ENCODE measurements around the gene RGL4. TPM values are rescaled to one million over a fixed set of nuclear protein-coding genes. Genes with fewer than 3 reads are reported as not detected.
A peak's percentile ranks its signal among the peaks of the same experiment; 100 is the strongest.
"Not testable (repeated sequence)": the region's sequence is repeated elsewhere in the genome, so short reads cannot be mapped to it uniquely, and the experiment has no call there.

The RGL4 gene
- total RNA-seq, 1 donor from 2014 or later = not detected

DNA sequence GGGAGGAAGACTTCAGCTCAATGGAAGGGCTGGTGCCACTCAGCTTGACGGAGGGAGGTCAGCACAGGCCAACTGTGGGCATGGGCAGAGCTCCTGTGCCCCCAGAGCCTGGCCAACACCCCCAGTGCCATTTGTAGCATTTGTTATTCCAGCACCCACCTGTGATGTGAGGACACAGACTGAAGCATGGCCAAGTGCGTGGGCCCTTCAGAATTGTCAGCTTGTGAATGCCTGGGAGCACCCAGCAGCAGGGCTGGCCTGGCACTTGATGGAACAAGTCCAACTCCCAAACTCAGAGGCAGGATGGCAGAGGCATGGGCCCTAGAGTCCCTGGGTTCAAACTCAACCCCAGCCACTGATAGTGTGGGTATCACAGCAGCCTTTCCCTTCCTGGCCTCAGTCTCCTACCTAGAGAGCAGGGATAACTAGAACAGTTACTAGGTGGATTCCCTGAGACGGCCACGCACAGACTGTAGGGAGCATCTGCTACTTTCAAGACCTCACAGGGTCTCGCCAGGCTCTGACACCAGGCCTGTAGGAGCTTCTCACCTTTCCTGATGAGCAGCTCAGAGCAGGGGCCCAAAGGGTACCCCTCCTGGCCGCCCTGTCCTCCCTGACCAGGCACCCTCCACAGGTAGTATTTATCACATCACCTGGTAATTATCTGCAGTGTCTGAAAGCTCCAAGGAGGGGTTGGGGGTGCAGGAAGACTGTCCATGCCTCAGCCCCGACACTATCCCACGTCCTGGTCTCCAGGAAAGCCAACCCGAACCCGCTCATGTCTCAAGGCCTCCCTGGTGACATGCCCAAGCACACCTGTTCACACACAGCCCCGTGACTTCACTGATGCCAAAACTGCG is 13.7 kb upstream of the RGL4 start:
- intact Hi-C loops (cut with DNase I); ATAC-seq: not testable (repeated sequence)
- DNase-seq (ENCODE audit: missing footprints) = peak; percentile 48

DNA sequence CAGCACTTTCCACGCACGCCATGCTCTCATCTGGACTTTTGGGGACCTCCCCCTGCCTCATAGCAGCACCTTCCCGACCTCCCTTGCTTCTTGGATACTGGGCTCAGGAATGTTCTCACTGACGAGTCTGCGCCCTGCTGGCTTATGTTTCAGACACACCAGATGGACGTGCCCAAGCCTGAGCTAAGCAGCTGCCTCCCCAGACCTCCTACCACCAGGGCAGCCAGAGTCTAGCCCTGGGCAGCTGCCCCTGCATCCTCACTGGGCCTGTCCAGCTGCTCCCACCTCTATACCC is 13.2 kb upstream of the RGL4 start:
- intact Hi-C loops (cut with DNase I) = no loop called here
- ATAC-seq (no peak), DNase-seq (ENCODE audit: missing footprints) (no peak)

GRCh38 chr22:23678133-23678532 is 12.7 kb upstream of the RGL4 start:
- intact Hi-C loops (cut with DNase I) = no loop called here
- no peak for ATAC-seq

DNA sequence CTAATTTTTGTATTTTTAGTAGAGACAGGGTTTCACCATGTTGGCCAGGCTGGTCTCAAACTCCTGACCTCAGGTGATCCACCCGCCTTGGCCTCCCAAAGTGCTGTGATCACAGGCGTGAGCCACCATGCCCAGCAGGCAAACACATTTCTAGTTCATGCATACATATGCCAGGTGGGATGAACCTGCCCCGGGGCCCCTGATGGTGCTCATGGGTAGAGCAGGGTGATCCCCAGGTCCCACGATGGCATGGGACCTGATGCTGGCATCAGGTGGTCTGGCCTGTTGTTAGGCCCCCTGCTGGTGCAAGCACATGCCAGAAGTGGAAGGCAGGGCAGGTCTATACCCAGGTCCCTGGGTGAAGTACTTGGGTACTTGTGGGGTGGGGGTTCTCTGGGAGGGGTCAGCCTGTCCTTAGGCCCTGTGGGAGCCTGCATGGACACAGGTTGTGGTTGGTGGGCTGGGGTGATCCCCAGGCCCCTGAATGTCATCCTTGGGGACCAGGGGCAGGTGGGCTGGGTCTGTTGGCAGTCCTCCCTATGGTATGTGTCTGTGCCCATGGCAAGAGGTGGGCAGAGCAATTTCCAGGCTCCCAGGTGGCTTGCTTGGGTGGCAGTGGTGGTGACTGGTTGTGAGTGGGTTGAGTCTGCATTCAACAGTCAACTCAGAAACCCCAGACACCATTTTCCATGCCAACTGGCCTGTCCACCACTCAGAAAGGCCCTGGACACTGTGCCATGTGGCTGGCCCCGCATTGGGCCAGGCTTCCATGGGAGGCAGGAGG is 9.6 kb upstream of the RGL4 start:
- intact Hi-C loops (cut with DNase I) = no loop called here
- DNase-seq (ENCODE audit: missing footprints) (peak; percentile 49), ATAC-seq (no peak)

More at GRCh38 chr22:23678133-23678532, 12.7 kb upstream of the RGL4 start:
- no peak for DNase-seq (ENCODE audit: missing footprints)

DNA sequence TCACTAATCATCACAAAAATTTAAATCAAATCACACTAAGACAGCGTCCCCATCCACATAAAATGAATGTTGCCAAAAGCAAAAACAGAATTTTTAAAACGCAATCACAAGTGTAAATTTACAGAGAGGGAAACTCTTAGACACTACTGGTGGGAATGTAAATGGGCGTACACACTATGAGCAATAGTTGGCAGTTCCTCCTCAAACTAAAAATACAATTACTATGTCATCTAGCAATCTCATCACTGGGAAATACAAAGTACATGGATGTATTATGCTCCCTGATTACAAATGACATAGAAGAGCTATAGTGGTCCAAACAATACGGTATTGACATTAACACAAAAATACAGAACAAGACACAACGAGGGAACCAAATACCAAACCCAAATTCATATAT is 8.7 kb upstream of the RGL4 start:
- intact Hi-C loops (cut with DNase I) = no loop called here

DNA sequence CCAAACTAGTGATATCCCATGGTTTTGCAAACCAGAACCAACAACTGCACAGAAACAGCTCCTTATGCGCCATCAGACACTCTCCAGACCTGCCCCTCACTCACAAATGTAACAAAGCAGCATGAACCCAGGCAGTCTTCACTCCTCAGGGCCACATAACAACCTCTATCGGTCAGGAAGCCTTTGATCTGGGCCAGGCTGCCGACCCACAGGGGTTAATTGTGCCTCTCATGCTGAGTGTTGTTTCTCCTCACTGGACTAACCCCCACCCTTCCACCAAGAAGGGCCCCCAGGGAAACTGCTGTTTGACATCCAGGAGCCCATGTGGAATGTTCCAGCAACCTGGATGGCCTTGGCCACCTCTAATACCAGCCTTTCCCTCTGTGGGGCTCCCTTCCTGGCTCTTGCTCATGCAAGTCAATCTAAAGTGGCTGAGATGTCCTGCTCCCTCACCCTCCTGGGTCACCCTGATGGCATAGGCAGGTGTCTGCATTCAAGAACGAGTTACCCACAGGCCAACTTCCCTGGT is 7.9 kb upstream of the RGL4 start:
- intact Hi-C loops (cut with DNase I) = no loop called here
- DNase-seq (ENCODE audit: missing footprints) = peak; percentile 13
- ATAC-seq = no peak

More for the DNA sequence above, 8.7 kb upstream of the RGL4 start:
- ATAC-seq (no peak), DNase-seq (ENCODE audit: missing footprints) (no peak)

DNA sequence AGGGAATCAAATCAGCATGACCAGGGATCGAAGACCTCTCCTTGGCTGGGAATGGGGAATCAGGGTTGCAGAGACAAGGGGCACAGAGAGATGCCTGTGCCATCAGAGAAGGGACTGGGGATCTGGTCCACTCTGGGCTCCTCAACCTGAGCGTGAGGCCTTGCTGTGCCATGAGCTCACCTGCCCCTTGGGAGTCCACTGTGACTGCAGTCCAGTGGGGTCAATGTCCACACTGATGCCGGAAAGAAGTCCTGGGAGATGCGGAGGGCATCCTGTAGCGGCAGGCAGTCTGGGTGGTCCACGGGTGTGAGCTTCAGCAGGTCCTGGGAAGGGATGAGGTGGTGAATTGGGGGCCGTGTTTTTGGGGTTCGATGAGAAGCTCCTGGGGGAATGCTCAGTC is 7.3 kb upstream of the RGL4 start:
- DNase-seq (ENCODE audit: missing footprints) = peak; percentile 5
- intact Hi-C loops (cut with DNase I) = no loop called here
- no peak for ATAC-seq

GRCh38 chr22:23684026-23684425 is 6.8 kb upstream of the RGL4 start:
- intact Hi-C loops (cut with DNase I) = no loop called here
- DNase-seq (ENCODE audit: missing footprints) (no peak), ATAC-seq (no peak)

DNA sequence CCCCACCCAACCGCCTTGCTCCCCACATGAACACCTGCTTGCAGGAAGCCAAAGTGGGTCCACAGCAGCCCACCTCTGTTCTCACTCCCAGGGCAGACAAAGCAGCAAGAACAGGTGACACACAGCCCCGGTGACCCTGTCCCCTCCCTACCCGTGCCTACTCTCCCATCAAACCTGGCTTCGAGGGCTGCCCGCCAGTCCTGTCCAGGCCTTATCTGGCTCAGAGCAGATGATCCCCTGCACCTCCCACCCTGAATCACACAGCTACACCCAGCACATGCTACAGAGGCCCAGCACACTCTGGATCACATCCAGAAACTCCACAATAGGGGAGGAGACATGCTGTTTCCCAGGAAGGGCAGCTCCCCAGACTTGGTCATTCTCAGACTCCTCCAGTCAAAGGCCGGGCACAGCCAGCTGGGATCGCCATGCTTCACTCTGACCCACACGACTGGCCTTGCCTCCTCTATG is 6.2 kb upstream of the RGL4 start:
- intact Hi-C loops (cut with DNase I) = no loop called here
- peak; percentile 20 for DNase-seq (ENCODE audit: missing footprints)
- no peak for ATAC-seq

GRCh38 chr22:23685205-23685784 is 5.5 kb upstream of the RGL4 start:
- peak; percentile 2 for DNase-seq (ENCODE audit: missing footprints)
- intact Hi-C loops (cut with DNase I) = no loop called here

GRCh38 chr22:23686416-23687024 is 4.3 kb upstream of the RGL4 start:
- ATAC-seq (peak; percentile 40), DNase-seq (ENCODE audit: missing footprints) (peak; percentile 0)
- intact Hi-C loops (cut with DNase I) = no loop called here

More at GRCh38 chr22:23685205-23685784, 5.5 kb upstream of the RGL4 start:
- ATAC-seq = peak; percentile 29

- intact Hi-C loops (cut with DNase I) = no loop called here
Measured at GRCh38 chr22:23688121-23688520, 2.7 kb upstream of the RGL4 start.

DNA sequence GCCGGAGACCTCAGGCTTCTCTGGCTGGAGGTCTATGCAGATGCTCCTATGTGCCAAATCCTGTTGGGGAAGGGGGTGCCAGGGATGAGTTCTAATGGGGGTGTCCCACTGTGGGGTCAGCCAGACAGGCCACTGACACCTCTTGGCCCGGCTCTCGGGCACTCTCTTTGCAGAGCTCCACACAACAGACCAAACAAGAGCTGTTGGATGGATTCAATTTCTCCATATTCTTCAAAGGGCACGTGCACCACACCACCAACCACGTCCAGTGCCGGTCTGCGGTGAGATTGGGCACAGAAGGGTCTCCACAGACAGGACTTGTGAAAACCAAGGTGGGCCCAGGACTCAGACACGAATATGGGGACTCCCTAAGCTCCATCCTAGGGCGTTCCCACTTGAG is 2.2 kb upstream of the RGL4 start:
- ATAC-seq (no peak), DNase-seq (ENCODE audit: missing footprints) (peak; percentile 45)
- intact Hi-C loops (cut with DNase I) = no loop called here

More at GRCh38 chr22:23688121-23688520, 2.7 kb upstream of the RGL4 start:
- ATAC-seq (no peak), DNase-seq (ENCODE audit: missing footprints) (peak; percentile 51)

- intact Hi-C loops (cut with DNase I) = no loop called here
- peak; percentile 33 for DNase-seq (ENCODE audit: missing footprints)
- ATAC-seq = no peak
Measured at GRCh38 chr22:23689414-23689813, 1.4 kb upstream of the RGL4 start.

DNA sequence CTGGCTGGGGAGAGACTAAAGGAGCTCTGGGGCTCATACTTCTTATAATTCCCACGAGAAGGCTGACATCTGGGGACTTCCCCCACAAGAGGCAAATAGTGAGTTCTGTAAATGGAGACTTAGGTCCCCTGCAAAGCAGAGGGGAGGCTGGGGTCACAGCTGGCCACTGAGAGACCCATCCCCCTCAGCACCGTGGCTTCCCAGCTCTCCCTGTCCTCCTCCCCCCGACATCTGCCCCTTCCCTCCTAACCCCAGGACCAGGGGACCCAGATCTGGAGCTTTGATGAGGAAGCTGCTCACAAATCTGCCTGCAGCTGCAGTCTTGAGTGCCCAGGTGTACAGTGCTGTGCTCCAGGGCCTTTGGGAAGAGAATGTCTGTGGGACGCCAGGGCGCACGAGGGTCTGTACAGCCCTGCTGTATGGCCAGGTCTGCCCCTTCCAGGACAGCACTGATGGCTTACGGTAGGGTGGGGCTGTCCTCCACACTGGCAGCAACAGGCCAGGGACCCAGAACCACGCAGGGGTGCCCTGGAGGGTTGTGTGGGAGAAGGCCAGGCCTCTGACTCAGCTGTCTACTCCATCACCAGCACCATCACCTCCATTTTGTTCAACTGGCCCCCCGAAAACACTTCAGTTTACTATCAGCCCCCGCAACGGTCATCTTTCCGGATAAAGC is 1.1 kb downstream of the RGL4 start:
- no peak for ATAC-seq
- DNase-seq (ENCODE audit: missing footprints) = peak; percentile 9
- intact Hi-C loops (cut with DNase I) = no loop called here

- ATAC-seq (no peak), DNase-seq (ENCODE audit: missing footprints) (peak; percentile 31)
- intact Hi-C loops (cut with DNase I) = no loop called here
Measured at GRCh38 chr22:23692598-23693291, 1.9 kb downstream of the RGL4 start.

DNA sequence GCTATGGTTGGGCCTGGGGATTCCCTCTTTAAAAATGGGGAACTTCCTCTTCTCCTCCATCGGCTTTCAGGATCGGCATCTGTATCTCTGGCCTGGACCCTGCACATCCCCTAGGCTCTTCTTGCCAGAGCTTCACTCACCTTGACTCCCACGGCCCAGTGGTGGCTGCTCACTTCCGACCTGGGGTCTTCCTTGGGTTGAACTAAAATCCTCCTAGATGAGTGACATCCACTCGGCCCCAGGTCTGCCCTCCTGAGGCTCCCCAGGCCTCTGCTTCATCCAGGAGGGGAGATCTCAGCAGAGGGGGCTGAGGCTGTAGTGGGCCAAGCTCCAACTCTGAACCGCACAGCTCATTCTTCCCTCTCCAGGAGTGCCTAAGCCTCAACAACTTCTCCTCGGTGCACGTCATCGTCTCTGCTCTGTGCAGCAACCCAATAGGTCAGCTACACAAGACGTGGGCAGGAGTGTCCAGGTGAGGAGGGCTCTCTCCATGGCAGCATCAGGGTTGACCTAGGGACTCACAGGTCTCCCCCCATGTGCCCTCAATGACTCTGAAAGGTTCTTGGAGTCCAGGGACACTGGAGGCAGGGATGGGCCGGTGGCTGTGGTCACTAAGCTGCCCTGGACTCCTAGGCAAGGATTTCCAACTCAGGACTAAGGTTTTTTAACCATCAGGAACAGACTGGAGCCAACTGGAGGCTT is 3.3 kb downstream of the RGL4 start:
- DNase-seq (ENCODE audit: missing footprints) = peak; percentile 54
- ATAC-seq = no peak
- intact Hi-C loops (cut with DNase I) = no loop called here
